Glutamatergic neuron (in vitro differentiated cells): ENCODE measurements around the gene SIKE1. TPM values are rescaled to one million over a fixed set of nuclear protein-coding genes. Genes with fewer than 3 reads are reported as not detected.
"Not testable (repeated sequence)": the region's sequence is repeated elsewhere in the genome, so short reads cannot be mapped to it uniquely, and the experiment has no call there.

Source experiments
- DNase-seq: peaks from one replicate; pipeline ENCODE4 v3.0.0; 2022
- H3K27ac Mint-ChIP-seq: one replicate; pipeline ENCODE4 v1.8.0; 2020; ENCODE audit warnings: mild to moderate bottlenecking, mixed read lengths, inconsistent platforms; ENCODE audit not compliant: unreplicated experiment
- H3K27me3 Mint-ChIP-seq: one replicate; pipeline ENCODE4 v1.8.0; 2020; ENCODE audit warnings: mild to moderate bottlenecking, moderate library complexity, mixed read lengths, inconsistent platforms; ENCODE audit not compliant: unreplicated experiment
- H3K36me3 Mint-ChIP-seq: one replicate; pipeline ENCODE4 v1.8.0; 2020; ENCODE audit warnings: mild to moderate bottlenecking, mixed read lengths, inconsistent platforms; ENCODE audit not compliant: unreplicated experiment
- H3K4me1 Mint-ChIP-seq: one replicate; pipeline ENCODE4 v1.8.0; 2020; ENCODE audit warnings: mild to moderate bottlenecking, low read depth, mixed read lengths, inconsistent platforms; ENCODE audit not compliant: unreplicated experiment
- H3K4me3 Mint-ChIP-seq: one replicate; pipeline ENCODE4 v1.8.0; 2020; ENCODE audit warnings: mild to moderate bottlenecking, mixed read lengths, inconsistent platforms; ENCODE audit not compliant: unreplicated experiment
- H3K9me3 Mint-ChIP-seq: one replicate; pipeline ENCODE4 v1.8.0; 2020; ENCODE audit warnings: mild to moderate bottlenecking, moderate library complexity, mixed read lengths, inconsistent platforms; ENCODE audit not compliant: unreplicated experiment
- long read RNA-seq: library from polyadenylated mRNA; unstranded; transcript quantifications from one replicate; pipeline ENCODE4 v2.0.0, GENCODE V29; 2020; ENCODE audit not compliant: unreplicated experiment
- total RNA-seq: library from RNA; stranded (reverse); fragmentation: NEBNext Ultra II Directional; extraction: Animal tissue kit (Norgen Biotek cat#: 25700); gene quantifications from one replicate; pipeline ENCODE4 v1.2.1, GENCODE V29; 2021; ENCODE audit not compliant: unreplicated experiment
- TF ChIP-seq, protein P1 (sequence below): fragments of 200-600 bp; sonication (generic); IDR thresholded peaks from one replicate; pipeline ENCODE4 v1.5.0; 2021; ENCODE audit not compliant: partially characterized antibody, unreplicated experiment

Gene SIKE1
- 60.7 TPM for total RNA-seq
- long read RNA-seq, full-length matches to known transcripts: 14 of 17 reads
- long read RNA-seq, partial matches to known transcripts: 0 of 17 reads
- long read RNA-seq, other reads (novel, unspliced or antisense): 3 of 17 reads

DNA sequence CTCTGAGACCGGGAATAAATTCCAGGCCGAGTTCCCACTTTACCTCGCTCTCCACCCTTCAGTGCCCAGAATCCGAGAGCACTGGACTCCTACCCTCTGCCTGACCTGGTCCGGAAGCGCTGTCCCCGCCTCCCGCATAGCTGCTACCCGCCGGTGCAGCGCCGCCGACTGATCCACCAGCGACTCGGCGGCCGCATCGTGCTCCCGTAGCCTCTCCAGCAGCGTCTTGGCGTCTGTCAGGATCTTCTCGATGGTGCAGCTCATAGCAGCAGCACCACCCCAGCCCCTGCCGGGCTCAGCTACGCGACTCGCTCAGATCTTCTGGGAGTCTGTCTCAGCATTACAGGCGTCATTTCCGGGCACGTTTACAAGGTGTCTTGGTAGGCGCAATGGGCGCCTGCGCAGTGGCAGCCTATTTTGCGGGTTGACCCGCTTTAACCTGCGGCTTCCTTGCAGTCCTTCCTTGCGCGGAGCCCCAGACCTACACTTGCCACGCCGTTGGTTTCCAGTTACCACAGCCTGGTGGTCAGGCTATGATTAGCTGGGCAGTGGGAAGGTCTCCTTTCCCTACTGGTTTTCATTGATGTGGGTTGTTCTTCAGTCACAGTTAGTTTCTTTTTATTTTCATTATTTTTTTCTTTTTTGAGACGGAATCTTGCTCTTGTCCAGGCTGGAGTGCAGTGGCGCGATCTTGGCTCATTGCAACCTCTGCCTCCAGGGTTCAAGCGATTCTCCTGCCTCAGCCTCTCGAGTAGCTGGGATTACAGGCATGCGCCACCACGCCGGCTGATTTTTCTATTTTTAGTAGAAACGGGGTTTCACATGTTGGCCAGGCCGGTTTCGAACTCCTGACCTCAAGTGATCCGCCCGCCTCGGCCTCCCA is at the start of gene SIKE1:
TSS of gene SIKE1 (minus strand) at position 342 of the 883 bp plus-strand sequence. CDS start at position 264, 78 bp downstream.
- Mint-ChIP-seq H3K27me3 (peaks cover 3% of the 10 kb centered on the region), H3K4me3 (peak within 1 kb of the TSS; percentile 98), H3K9me3 (peaks cover 3% of the 10 kb centered on the region), H3K27ac (peak within 1 kb of the TSS; percentile 96), H3K4me1 (peaks cover 8% of the 10 kb centered on the region), H3K36me3 (no peaks in the 10 kb centered on the region)
- TF ChIP-seq, protein P1, sequence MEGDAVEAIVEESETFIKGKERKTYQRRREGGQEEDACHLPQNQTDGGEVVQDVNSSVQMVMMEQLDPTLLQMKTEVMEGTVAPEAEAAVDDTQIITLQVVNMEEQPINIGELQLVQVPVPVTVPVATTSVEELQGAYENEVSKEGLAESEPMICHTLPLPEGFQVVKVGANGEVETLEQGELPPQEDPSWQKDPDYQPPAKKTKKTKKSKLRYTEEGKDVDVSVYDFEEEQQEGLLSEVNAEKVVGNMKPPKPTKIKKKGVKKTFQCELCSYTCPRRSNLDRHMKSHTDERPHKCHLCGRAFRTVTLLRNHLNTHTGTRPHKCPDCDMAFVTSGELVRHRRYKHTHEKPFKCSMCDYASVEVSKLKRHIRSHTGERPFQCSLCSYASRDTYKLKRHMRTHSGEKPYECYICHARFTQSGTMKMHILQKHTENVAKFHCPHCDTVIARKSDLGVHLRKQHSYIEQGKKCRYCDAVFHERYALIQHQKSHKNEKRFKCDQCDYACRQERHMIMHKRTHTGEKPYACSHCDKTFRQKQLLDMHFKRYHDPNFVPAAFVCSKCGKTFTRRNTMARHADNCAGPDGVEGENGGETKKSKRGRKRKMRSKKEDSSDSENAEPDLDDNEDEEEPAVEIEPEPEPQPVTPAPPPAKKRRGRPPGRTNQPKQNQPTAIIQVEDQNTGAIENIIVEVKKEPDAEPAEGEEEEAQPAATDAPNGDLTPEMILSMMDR: no peak
- peak; percentile 93 for DNase-seq

DNA sequence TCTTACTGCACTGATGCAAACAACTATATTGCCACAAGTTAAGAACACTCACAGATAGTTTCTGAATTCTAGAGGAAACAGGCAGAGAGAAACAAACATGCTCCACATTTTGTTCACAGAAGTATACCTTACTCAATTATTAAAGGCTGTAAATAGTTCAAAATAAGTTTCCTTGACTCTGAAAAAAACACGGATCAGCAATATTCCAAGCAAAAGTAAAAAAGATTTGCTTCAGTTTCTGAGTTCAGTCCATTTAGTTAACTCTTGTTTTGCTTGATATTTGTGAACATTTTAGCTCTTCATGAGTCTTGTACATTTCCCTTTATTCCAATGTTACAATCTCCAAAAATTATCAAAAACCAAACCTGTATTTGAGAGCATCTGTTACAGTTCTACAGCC is 49.6 kb upstream of the SIKE1 start:
- H3K4me3 Mint-ChIP-seq, H3K27ac Mint-ChIP-seq, H3K27me3 Mint-ChIP-seq, H3K4me1 Mint-ChIP-seq, H3K36me3 Mint-ChIP-seq, H3K9me3 Mint-ChIP-seq, DNase-seq: not testable (repeated sequence)

DNA sequence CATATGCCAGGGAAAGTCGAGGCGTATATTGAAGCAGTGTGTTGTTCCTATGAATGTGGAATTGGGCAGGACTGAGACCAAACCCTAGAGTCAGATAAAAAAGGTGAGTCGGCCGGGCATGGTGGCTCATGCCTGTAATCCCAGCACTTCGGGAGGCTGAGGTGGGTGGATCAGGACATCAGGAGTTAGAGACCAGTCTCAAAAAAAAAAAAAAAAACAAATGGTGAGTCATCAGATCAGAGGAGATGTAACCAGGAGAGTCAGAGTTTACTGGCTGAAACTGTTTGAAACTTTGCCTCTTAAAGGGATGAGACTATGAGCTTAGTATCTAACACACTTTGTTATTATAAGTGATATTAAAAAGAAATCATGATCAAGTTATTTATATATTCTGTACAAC is 47.8 kb upstream of the SIKE1 start:
- TF ChIP-seq, protein P1: no peak
- Mint-ChIP-seq H3K9me3 (peaks cover 3% of the 10 kb centered on the region), H3K4me3 (no peak overlapping the region), H3K27ac (no peak overlapping the region), H3K36me3 (no peaks in the 10 kb centered on the region), H3K4me1 (no peaks in the 10 kb centered on the region), H3K27me3 (no peaks in the 10 kb centered on the region)
- no peak for DNase-seq

DNA sequence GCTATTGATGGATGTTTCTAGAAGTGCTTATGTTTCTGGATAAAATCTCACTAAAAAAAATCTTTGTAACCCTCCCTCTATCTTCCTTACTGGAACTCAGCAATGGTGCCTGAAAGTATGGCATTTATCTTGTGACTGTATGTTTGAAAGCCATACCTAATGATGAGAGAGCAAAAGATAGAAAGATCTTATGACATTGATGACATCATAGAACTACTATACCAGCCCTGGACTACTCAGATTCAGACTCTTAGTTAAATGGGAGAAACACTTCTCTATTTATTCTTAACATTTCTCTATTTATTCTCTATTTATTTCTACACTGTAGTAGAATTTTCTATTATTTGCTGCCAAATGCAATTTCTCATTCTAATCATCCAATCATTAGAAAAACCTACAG is 41.5 kb upstream of the SIKE1 start:
- no peak overlapping the region for H3K4me3 Mint-ChIP-seq
- no peaks in the 10 kb centered on the region for H3K4me1 Mint-ChIP-seq
- TF ChIP-seq, protein P1: no peak
- H3K9me3 Mint-ChIP-seq: peaks cover 6% of the 10 kb centered on the region
- H3K27ac Mint-ChIP-seq: no peak overlapping the region
- H3K36me3 Mint-ChIP-seq: no peaks in the 10 kb centered on the region
- no peak for DNase-seq
- no peaks in the 10 kb centered on the region for H3K27me3 Mint-ChIP-seq

DNA sequence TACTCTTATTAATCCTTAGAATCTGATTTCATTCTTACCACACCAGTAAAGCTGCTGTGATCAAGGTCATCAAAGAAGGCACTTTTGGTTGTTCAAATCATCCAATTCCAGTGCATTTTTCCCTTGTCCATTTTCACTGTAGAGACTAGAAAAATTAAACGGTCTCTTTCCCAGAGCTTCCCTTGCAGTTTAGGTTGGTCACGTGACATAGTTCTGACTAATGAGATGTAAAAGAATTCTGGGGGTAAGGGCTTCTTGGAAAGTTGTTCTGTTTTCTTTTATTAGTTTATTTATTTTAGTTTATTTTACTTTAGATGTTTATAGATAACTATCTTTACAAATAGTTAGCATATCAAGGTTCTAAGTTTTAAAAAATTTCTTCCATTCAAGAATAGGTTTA is 39.9 kb upstream of the SIKE1 start:
- peaks cover 5% of the 10 kb centered on the region for H3K9me3 Mint-ChIP-seq

More for the DNA sequence above, 39.9 kb upstream of the SIKE1 start:
- no peak for DNase-seq
- H3K4me3 Mint-ChIP-seq: no peak overlapping the region
- no peak overlapping the region for H3K27ac Mint-ChIP-seq
- no peaks in the 10 kb centered on the region for H3K4me1 Mint-ChIP-seq
- H3K27me3 Mint-ChIP-seq: no peaks in the 10 kb centered on the region
- no peaks in the 10 kb centered on the region for H3K36me3 Mint-ChIP-seq
- TF ChIP-seq, protein P1: no peak
